GM21526 (cell line): ENCODE measurements around the gene TRAF3.
"Not testable (repeated sequence)": the region's sequence is repeated elsewhere in the genome, so short reads cannot be mapped to it uniquely, and the experiment has no call there.

Experiments used
- ATAC-seq: cut with Tn5 transposase; IDR thresholded peaks from one replicate; pipeline ENCODE4 v1.9.1; 2021; ENCODE audit warnings: moderate library complexity; ENCODE audit not compliant: unreplicated experiment, low FRiP score

Gene TRAF3

GRCh38 chr14:102918438-102918837, 141.2 kb downstream of the TRAF3 start:
- no peak for ATAC-seq

DNA sequence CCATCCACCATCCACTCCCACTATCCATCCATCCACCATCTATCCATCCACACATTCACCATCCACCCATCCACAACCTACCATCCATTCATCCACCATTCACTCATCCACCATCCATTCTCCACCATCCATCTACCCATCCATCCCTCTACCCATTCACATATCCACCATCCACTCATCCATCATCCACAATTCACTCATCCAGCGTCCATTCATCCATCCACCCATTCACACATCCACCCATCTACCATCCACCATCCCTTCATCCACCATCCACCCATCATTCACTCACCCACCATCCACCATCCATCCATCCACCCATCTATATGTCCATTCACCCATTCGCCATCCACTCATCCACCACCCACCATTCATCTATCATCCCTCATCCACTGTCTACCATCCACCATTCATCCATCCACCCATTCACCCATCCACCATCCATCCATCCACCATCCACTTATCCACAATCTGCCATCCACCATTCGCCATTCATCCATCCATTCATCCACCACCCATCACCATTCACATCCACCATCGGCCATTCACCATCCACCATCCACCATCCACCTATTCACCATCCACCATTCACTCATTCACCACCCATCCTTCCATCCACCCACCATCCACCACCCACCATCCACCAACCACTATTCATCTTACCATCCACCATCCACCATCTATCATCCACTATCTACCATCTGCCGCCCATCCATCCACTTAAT, 143.2 kb downstream of the TRAF3 start:
- no peak for ATAC-seq

DNA sequence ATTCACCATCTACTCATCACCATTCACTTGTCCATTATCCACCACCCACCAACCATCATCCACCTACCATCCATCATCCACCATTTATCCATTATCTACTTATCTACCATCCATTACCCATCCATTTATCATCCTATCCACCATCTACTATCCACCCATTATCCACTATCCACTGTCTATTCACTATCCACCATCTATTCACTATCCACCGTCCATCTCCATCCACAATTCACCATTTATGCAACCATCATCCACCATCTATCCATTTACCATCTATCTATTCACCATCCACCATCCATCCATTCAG, 143.7 kb downstream of the TRAF3 start:
- no peak for ATAC-seq

- no peak for ATAC-seq
These were observed 145.4 kb downstream of the TRAF3 start, which contains the start of gene AMN for GRCh38 chr14:102922490-102923200. AMN (plus strand) TSS chr14:102922663; CDS start chr14:102922689, 26 bp downstream.

DNA sequence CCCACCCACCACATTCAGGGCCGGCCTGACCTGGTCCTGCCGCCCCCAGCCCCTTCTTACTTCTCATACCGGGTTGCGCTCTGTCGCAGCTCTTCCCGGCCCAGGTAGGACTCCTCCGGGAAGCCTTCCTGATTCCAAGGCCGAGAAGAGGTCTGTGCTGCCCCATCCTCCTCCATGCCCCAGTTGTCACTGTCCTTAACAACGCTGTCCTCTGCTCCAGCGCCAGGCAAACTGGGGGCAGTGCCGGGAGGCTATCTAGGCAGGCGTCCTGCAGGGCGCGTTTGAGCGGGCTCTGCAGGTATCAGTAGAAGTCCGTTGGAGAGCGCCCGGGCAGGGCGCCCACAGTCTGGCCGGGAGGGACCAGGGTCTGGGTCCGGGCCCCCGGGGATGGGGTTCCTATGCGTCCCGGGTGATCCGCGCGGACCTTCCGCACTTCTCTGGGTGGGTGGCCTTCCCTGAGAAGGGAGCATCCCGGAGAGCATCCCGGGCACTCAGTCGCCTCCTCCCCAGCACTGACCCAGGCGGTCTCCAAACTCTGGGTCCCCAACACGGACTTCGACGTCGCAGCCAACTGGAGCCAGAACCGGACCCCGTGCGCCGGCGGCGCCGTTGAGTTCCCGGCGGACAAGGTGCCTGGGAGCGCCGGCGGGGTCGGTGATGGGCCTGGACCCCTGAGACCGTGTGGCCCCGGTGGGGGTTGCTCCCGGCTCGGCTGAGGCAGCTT, 146.1 kb downstream of the TRAF3 start:
- ATAC-seq = no peak

- no peak for ATAC-seq
These were observed 146.8 kb downstream of the TRAF3 start for GRCh38 chr14:102923925-102924486.

GRCh38 chr14:102924632-102925588, 147.7 kb downstream of the TRAF3 start:
- ATAC-seq = no peak

GRCh38 chr14:102925646-102926045, 148.4 kb downstream of the TRAF3 start:
- no peak for ATAC-seq

- ATAC-seq = no peak
These were observed 148.9 kb downstream of the TRAF3 start for GRCh38 chr14:102926104-102926503.

DNA sequence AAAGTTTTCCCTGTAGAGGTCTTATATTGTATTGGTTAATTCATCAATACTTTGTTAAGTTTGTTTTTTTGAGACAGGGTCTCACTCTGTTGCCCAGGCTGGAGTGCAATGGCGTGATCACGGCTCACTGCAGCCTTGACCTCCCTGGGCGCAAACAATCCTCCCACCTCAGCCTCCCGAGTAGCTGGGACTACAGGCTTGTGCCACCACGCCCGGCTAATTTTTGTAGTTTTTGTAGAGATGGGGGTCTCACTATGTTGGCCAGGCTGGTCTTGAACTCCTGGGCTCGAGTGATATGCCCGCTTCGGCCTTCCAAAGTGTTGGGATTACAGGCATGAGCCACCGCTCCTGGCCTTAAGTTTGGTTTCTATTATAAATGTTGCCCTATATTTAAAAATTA, 149.6 kb downstream of the TRAF3 start:
- not testable (repeated sequence) for ATAC-seq

GRCh38 chr14:102927346-102927877, 150.2 kb downstream of the TRAF3 start:
- no peak for ATAC-seq

DNA sequence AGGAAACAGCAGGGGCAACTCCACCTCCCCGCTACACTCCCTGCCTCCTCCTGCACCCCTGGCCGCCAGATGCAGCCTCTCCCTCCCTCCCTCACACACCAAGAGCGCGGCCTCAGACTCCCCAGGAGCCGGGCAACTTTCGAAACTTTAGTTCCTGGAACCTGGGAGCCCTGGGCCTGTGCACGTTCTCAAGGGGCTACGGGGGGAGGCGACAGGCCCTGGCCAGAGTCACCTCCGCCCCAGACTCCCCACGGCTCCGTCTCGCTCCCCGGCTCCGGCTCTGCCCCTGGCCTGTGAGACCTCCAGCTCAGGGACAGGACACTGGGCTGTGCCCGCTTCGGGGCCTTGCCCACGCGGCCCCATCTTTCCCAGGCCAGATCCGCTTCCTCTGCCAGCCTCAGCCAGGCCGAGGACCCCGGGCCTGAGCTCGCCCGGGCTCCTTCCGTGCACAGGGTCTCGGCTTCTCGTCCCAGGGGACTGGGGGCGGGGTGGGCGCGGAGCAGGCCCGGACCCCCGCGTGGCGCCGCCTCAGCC, 150.7 kb downstream of the TRAF3 start:
- no peak for ATAC-seq

DNA sequence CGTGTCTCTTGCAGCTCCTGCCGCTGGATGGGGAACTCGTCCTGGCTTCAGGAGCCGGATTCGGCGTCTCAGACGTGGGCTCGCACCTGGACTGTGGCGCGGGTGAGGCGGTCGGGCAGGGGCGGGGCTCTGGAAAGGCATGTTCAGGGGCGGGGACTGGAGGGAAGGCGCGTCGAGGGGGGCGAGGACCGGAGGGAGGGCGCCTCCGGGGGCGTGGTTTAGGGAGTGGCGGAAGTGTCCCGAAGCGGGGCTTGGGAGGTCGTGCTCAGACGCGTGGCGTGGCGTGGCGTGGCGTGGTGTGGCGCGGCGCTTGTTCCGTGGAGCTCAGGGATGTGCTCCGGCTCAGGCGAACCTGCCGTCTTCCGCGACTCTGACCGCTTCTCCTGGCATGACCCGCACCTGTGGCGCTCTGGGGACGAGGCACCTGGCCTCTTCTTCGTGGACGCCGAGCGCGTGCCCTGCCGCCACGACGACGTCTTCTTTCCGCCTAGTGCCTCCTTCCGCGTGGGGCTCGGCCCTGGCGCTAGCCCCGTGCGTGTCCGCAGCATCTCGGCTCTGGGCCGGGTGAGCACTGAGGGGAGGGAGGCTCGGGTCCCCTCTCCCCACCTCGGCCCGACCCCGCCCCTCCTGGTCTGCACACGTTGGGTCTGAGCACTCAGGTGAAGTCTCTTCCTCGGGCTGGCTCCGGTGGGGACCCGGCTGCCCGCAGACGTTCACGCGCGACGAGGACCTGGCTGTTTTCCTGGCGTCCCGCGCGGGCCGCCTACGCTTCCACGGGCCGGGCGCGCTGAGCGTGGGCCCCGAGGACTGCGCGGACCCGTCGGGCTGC, 151.4 kb downstream of the TRAF3 start:
- ATAC-seq = no peak

GRCh38 chr14:102929241-102930137, 152.2 kb downstream of the TRAF3 start:
- ATAC-seq = no peak

DNA sequence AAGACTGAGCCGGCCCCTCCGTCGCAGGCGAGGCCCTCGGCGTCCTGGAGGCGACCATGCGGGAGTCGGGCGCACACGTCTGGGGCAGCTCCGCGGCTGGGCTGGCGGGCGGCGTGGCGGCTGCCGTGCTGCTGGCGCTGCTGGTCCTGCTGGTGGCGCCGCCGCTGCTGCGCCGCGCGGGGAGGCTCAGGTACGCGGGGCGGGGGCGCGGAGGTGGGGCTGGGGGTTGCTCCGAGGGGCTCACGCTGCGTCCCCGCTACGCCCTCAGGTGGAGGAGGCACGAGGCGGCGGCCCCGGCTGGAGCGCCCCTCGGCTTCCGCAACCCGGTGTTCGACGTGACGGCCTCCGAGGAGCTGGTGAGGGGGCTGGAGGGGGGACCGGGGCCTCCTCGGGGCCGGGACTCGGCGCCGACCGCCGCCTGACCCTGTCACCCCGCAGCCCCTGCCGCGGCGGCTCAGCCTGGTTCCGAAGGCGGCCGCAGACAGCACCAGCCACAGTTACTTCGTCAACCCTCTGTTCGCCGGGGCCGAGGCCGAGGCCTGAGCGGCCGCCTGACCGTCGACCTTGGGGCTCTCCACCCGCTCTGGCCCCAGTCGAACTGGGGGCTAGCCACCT, 153.0 kb downstream of the TRAF3 start:
- ATAC-seq = no peak

DNA sequence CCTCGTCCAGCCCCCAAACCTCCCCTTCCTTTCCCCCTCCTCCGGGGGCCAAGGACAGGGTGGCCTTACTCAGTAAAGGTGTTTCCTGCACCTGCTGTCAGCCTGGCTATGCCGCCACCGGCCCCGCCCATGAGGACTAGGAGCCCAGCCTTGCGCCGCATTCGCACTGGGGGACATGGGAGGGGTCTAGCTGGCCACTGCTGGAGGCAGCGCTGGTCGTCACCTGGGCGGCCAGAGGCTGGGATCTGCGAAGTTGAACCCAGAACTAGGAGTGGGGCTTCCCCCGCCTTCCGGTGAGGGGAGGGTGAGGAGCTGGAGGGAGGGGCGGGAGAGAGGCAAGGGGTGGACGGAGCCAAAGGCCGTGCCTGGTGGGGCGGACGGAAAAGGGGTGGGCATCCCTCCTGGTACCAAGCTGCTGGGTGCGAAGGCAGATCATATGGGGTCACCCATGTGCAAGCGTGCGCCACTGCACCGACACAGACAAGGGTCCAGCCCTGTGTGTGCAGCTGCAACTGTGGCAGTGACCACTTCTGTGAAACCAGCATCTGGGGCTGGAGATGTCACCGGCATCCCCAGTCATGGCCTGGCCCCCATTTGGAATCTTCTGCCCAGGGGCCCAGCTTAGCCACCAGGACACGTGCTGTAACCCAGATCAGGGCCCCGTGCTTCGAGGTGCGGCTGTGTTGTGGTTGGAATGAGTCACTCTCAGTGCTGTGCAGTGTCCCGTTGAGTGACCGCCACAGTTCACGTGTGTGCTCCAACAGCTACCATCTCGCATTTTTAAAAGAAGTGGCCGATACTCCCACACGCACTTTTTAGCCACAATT, 153.7 kb downstream of the TRAF3 start:
- no peak for ATAC-seq
